GDM1 (cell line): ENCODE data around the gene RAC2.
"Not testable (repeated sequence)": the region's sequence is repeated elsewhere in the genome, so short reads cannot be mapped to it uniquely, and the experiment has no call there.

Experiments
- DNase-seq: peaks from one replicate; lab custom pipeline; 2025; lab: John Stamatoyannopoulos, UW

RAC2 gene

GRCh38 chr22:37206118-37206840 lies 37.8 kb downstream of the RAC2 start:
- no peak for DNase-seq

- no peak for DNase-seq
These were observed 39.0 kb downstream of the RAC2 start for GRCh38 chr22:37205046-37205445.

DNA sequence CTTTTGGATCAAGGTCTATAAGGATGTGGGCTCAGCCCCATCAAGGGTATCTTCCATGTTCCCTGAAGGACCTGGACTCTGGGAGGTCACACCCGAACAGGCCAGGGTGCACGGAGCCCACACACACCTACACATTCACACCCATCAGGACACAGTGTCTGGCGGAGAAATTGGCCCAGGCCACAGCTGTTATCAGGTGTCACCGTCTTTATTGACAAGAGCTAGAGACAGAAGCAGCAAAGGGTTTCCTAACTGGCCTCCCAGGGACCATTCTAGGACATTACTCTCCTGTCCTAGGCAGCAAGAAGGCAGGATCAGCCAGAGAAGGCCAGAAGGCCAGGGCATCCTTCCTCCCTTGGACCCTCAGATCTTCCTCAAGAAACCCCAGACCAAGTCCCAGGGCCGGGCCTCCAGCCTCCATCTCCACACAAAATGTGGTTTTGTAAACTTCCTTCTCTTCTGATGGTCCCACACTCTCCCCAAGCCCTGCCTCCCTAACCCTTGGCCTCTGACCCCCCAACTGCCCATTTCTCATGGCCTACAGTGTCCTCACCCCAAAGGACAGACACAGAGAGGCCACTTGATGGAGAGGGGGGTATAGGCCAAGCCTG lies 39.9 kb downstream of the RAC2 start:
- DNase-seq = no peak

- no peak for DNase-seq
These were observed 40.6 kb downstream of the RAC2 start for GRCh38 chr22:37203354-37204044.

GRCh38 chr22:37202716-37203115 lies 41.4 kb downstream of the RAC2 start:
- no peak for DNase-seq

DNA sequence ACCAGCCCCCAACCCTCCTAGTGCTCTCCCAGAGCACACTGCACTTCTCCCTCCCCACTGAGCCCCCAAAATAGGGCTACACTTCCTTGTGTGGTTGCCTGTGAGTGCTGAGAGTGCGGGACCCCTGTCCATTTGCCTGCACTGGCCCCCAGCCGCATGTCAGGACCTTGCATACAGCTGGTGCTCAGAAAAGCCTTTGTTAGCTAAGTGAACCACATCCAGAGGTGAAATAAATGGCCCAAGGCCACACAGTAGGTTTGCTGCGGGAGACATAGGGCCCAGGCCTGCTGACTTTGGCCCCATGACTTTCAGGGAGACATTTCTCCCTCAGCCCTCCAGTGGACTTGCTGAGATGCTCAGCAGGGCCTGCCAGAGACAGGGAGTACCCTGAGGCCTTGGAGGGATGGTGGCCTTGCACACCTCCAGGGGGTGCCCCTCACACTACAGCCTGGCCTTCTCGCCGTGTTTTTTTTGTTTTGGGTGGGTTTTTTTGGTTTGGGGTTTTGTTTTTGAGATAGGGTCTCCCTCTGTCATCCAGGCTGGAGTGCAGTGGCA lies 42.0 kb downstream of the RAC2 start:
- DNase-seq = no peak

DNA sequence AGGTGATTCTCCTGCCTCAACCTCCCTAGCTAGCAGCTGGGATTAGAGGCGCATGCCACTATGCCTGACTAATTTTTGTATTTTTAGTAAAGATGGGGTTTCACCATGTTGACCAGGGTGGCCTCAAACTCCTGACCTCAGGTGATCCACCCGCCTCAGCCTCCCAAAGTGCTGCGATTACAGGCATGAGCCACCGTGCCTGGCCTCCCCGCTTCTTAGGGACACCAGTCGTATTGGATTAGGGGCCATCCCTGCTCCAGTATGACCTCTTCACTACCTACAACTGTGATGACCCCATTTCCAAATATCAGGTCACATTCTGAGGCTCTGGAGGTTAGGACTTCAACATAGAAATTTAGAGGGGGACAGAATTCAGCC lies 42.6 kb downstream of the RAC2 start:
- not testable (repeated sequence) for DNase-seq

DNA sequence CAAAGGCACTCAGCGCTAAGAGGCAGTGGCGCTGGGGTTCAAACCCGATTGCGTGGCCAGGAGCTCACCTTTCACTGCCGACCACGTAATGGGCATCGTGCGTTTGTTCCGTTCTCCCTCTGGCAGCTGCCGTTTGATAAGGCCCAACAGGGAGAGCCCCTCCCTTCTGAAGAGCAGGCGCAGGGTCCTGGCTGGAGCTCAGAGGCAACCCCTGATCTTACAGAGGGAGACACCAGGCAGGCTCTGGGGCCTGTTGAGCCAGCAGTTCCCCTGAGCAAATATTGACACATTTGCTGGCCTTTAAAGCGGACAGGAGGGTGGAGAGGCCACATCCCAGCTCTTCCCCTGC lies 44.3 kb downstream of the RAC2 start:
- no peak for DNase-seq

GRCh38 chr22:37199103-37199759 lies 44.8 kb downstream of the RAC2 start:
- DNase-seq = peak; percentile 98

GRCh38 chr22:37198258-37199102 lies 45.6 kb downstream of the RAC2 start:
- peak; percentile 67 for DNase-seq

- no peak for DNase-seq
These were observed 46.4 kb downstream of the RAC2 start for GRCh38 chr22:37197451-37198257.

GRCh38 chr22:37196539-37197450 lies 47.3 kb downstream of the RAC2 start:
- DNase-seq = no peak

- no peak for DNase-seq
These were observed 48.1 kb downstream of the RAC2 start for GRCh38 chr22:37195921-37196320.

DNA sequence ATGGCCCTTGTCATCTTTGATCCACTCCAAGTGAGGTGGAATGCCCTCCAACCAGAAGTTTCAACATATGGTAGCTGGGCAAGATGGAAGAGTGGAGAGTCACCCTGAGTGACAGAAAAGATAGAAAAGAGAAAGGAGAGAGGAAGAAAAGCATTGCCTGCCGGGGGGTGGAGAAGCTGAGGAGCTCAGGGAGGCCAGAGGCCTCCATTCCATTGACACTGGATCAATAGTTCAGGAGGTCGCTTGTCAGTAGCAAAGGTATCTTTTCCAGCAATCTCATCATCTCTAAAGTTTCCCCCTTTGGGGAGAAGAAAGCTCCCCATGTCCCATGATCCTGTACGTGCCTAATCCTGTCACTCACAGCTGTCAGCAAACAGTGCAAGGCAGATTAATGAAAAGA lies 49.3 kb downstream of the RAC2 start:
- no peak for DNase-seq

DNA sequence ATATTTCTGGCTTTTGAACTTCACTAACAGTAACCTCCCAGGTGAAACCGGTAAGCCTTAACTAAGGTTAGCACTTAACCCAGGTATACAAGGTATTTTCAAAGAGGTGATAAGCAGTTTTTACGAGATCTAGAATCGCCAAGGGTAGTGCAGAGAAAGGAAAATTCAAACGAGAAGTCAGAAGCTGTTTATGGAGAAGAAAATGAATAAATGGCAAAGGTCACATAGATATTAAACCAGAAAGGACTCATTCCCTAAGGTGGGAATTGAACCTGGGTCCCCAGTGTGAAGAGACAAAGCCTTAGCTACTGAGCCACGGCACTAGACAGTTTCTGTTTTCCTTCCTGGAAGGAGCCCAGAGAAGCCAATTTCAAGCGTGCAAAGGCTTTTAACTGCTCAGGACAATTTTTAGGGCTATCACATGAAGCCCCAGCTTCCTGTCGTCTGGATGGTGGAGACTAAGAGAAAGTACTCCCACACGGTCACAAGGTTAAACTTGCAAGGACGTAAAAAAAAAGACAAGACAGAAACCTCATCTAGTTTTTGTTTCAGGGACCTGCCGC lies 50.4 kb downstream of the RAC2 start:
- DNase-seq = peak; percentile 39

- DNase-seq = no peak
These were observed 51.3 kb downstream of the RAC2 start for GRCh38 chr22:37192741-37193140.

DNA sequence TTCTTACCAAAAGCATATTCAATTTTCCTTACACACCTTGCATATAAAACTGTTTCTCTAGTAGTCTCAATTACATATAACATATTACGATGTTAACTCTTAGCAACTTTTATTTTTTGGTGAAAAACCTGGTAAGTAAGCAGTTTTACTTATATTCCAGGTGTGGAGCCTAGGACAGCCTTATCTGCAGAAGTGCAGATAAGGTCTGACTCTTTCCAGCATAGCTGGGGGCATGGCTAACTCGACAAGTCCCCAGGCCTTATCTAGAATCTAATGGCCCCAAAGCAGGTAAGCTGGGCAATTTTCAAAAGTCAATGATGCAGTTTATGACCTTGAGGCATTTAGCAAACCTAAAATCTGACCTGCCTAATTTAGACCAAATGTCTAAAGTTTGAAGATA lies 51.9 kb downstream of the RAC2 start:
- DNase-seq = no peak

DNA sequence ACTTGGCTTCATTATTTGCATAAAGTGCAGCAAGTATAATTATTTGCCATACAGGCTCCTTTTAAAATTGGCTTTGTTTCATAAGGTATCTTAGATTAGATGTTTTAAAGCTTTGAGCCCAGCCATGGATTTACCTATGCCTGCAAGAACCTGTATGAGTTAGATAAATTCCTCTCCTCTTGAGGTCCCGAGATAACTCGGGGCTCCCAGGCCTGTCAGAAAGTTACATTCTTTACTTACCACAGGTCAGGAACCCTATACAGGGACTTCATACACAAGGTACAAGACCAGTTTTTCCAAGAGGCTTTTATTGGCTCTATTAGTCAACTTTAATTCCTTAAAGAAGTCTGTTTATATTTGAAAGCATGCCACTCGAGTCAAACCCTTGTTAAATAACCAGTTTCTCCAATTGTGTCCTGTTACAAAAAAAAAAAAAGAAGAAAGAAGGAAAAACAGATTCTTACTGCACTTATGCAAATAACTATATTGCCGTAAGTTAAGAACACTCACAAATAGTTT lies 53.7 kb downstream of the RAC2 start:
- DNase-seq = no peak

DNA sequence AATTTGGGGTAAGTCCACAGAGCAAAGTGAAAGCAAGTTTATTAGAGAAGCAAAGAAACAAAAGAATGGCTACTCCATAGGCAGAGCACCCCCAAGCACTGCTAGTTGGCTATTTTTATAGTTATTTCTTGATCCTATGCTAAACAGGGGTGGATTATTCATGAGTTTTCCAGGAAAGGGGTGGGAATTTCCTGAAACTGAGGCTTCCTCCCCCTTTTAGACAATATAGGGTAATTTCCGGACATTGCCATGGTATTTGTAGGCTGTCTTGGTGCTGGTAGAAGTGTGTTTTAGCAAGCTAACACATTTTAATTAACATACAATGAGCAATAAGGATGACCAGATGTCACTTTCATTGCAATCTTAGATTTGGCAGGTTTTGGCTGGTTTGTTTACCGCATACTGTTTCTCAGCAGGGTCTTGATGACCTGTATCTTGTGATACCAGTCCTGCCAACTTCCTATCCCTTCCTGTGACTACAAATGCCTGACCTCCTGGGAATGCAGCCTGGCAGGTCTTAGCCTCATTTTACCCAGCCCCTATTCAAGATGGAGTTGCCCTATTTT lies 55.1 kb downstream of the RAC2 start:
- DNase-seq = no peak
